ENCODE data around the gene AP1G1.

DNA sequence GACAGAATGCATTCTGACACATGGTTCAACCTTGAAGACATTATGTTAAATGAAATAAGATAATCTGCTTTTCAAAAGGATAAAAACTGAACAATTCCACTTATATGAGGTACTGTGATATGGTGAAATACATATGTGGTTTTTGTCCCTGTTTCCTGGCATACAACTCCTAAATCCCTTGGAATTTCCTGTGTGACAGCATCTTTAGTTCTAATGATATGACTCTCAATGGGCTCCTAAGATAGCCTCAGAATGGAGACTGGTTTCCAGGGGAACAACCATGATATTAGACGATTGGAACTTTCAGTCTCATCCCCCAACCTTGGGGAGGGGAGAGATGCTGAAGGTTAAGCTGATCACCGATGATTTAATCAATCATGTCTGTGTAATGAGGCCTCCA lies 46.4 kb downstream of the AP1G1 start:
- TF ChIP-seq CHD2 (IDR thresholded peaks at IDR 0.05; ENCODE audit: low read length): no peak
- no peak for TF ChIP-seq YY1 (IDR thresholded peaks at IDR 0.05; ENCODE audit: low read depth, low read length)
- TF ChIP-seq SP1 (IDR thresholded peaks at IDR 0.05; ENCODE audit: low read depth, low read length): no peak
- no peak for TF ChIP-seq CTCF (IDR thresholded peaks at IDR 0.05; ENCODE audit: control extremely low read depth in 1 of 3, insufficient read depth in 1 of 3, low read depth in 1 of 3, low read length in 3 of 3)
- TF ChIP-seq NRF1 (IDR thresholded peaks at IDR 0.05; ENCODE audit: low read depth, low read length): no peak
- TF ChIP-seq CBX5 (IDR thresholded peaks at IDR 0.05; ENCODE audit: low read depth, low read length): no peak
- no peak for TF ChIP-seq POLR2AphosphoS5 (IDR thresholded peaks at IDR 0.05; ENCODE audit: low read depth, low read length)
- no peak for TF ChIP-seq POLR2A (IDR thresholded peaks at IDR 0.05; ENCODE audit: control extremely low read depth in 1 of 2, low read depth in 2 of 2, low read length in 2 of 2)
- TF ChIP-seq, protein P1, sequence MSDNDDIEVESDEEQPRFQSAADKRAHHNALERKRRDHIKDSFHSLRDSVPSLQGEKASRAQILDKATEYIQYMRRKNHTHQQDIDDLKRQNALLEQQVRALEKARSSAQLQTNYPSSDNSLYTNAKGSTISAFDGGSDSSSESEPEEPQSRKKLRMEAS (IDR thresholded peaks at IDR 0.05): no peak
- no peak for TF ChIP-seq RFX5 (IDR thresholded peaks at IDR 0.05; ENCODE audit: borderline replicate concordance, low read depth, low read length)
- TF ChIP-seq EP300 (IDR thresholded peaks at IDR 0.05; ENCODE audit: borderline replicate concordance in 1 of 2, low read depth in 2 of 2, low read length in 2 of 2): no peak
- TF ChIP-seq FOSL1 (IDR thresholded peaks at IDR 0.05; ENCODE audit: insufficient read depth, low read depth, low read length): no peak
- TF ChIP-seq GTF2F1 (IDR thresholded peaks at IDR 0.05; ENCODE audit: borderline replicate concordance, low read depth, low read length): no peak
